Trophoblast cell (in vitro differentiated cells and primary cell): Measurements from ENCODE around the gene PIGO.

ENCODE experiments used
- DNase-seq, 2 donors: peaks; one replicate each; pipeline ENCODE4 v3.0.0-alpha.2; 2016
- H2AFZ ChIP-seq: 2 replicates; pipeline ENCODE4 v1.6.1; 2013; ENCODE audit warnings: low read length, moderate library complexity, mild to moderate bottlenecking; ENCODE audit not compliant: insufficient read depth, poor library complexity
- H2AK5ac ChIP-seq: 2 replicates; pipeline ENCODE4 v1.6.1; 2013; ENCODE audit warnings: mild to moderate bottlenecking, low read length
- H2BK120ac ChIP-seq: 2 replicates; pipeline ENCODE4 v1.6.1; 2013; ENCODE audit warnings: low read length, mild to moderate bottlenecking, moderate library complexity; ENCODE audit not compliant: insufficient read depth, poor library complexity
- H2BK12ac ChIP-seq: 2 replicates; pipeline ENCODE4 v1.6.1; 2013; ENCODE audit warnings: mild to moderate bottlenecking, low read length, moderate library complexity
- H2BK5ac ChIP-seq: 2 replicates; pipeline ENCODE4 v1.6.1; 2013; ENCODE audit warnings: low read length, low read depth, moderate library complexity, mild to moderate bottlenecking; ENCODE audit not compliant: poor library complexity
- H3K14ac ChIP-seq: 2 replicates; pipeline ENCODE4 v1.6.1; 2013; ENCODE audit warnings: mild to moderate bottlenecking, low read length
- H3K18ac ChIP-seq: 2 replicates; pipeline ENCODE4 v1.6.1; 2013; ENCODE audit warnings: mild to moderate bottlenecking, low read length
- H3K23ac ChIP-seq: 2 replicates; pipeline ENCODE4 v1.6.1; 2013; ENCODE audit warnings: low read length
- H3K27ac ChIP-seq: 2 replicates; pipeline ENCODE4 v1.5.1; 2013; ENCODE audit warnings: low read depth, mild to moderate bottlenecking, inconsistent platforms, low read length, moderate library complexity
- H3K27me3 ChIP-seq: 2 replicates; pipeline ENCODE4 v1.6.1; 2013; ENCODE audit warnings: inconsistent platforms, mild to moderate bottlenecking, low read length, moderate library complexity; ENCODE audit not compliant: insufficient read depth
- H3K36me3 ChIP-seq, 2 experiments: 1 replicate in 1 of 2; 2 replicates in 1 of 2; pipeline ENCODE4 v1.6.1; 2013; ENCODE audit warnings: low read length in 2 of 2, mild to moderate bottlenecking in 2 of 2, moderate library complexity in 1 of 2; ENCODE audit not compliant: insufficient read depth in 2 of 2, control insufficient read depth in 1 of 2
- H3K4ac ChIP-seq: 2 replicates; pipeline ENCODE4 v1.6.1; 2013; ENCODE audit warnings: low read depth, mild to moderate bottlenecking, low read length, moderate library complexity
- H3K4me1 ChIP-seq, 2 experiments: 1 replicate in 1 of 2; 2 replicates in 1 of 2; pipeline ENCODE4 v1.6.1; 2013; ENCODE audit warnings: low read length in 2 of 2, mild to moderate bottlenecking in 2 of 2, moderate library complexity in 1 of 2; ENCODE audit not compliant: insufficient read depth in 2 of 2, control insufficient read depth in 1 of 2
- H3K4me2 ChIP-seq: 2 replicates; pipeline ENCODE4 v1.6.1; 2013; ENCODE audit warnings: inconsistent platforms, mild to moderate bottlenecking, low read length, moderate library complexity
- H3K4me3 ChIP-seq: 2 replicates; pipeline ENCODE4 v1.5.1; 2013; ENCODE audit warnings: mild to moderate bottlenecking, low read depth, low read length, inconsistent platforms
- H3K79me1 ChIP-seq: one replicate; pipeline ENCODE4 v1.6.1; 2013; ENCODE audit warnings: low read length
- H3K79me2 ChIP-seq: 2 replicates; pipeline ENCODE4 v1.6.1; 2013; ENCODE audit warnings: low read length, mild to moderate bottlenecking; ENCODE audit not compliant: control insufficient read depth, insufficient read depth, poor library complexity
- H3K9ac ChIP-seq: 2 replicates; pipeline ENCODE4 v1.6.1; 2013; ENCODE audit warnings: mild to moderate bottlenecking, low read length
- H3K9me3 ChIP-seq: 2 replicates; pipeline ENCODE4 v1.6.1; 2013; ENCODE audit warnings: low read depth, mild to moderate bottlenecking, control low read depth, inconsistent platforms, low read length; ENCODE audit not compliant: insufficient read depth
- H4K12ac ChIP-seq: 2 replicates; pipeline ENCODE4 v1.6.1; 2013; ENCODE audit warnings: low read depth, mild to moderate bottlenecking, low read length, moderate library complexity
- H4K8ac ChIP-seq: 2 replicates; pipeline ENCODE4 v1.6.1; 2013; ENCODE audit warnings: low read depth, mild to moderate bottlenecking, low read length, moderate library complexity
- H4K91ac ChIP-seq: one replicate; pipeline ENCODE4 v1.6.1; 2013; ENCODE audit warnings: low read depth, mild to moderate bottlenecking, low read length, moderate library complexity
- WGBS: extraction: QIAGEN DNeasy Blood & Tissue Kit; methylation state at CpG from one replicate; pipeline ENCODE4 v1.1.7; 2013; ENCODE audit warnings: missing lambda C conversion rate; ENCODE audit not compliant: insufficient read length, insufficient coverage; ENCODE audit errors: extremely low coverage; 5-methylcytosine and 5-hydroxymethylcytosine counted together

The PIGO gene

DNA sequence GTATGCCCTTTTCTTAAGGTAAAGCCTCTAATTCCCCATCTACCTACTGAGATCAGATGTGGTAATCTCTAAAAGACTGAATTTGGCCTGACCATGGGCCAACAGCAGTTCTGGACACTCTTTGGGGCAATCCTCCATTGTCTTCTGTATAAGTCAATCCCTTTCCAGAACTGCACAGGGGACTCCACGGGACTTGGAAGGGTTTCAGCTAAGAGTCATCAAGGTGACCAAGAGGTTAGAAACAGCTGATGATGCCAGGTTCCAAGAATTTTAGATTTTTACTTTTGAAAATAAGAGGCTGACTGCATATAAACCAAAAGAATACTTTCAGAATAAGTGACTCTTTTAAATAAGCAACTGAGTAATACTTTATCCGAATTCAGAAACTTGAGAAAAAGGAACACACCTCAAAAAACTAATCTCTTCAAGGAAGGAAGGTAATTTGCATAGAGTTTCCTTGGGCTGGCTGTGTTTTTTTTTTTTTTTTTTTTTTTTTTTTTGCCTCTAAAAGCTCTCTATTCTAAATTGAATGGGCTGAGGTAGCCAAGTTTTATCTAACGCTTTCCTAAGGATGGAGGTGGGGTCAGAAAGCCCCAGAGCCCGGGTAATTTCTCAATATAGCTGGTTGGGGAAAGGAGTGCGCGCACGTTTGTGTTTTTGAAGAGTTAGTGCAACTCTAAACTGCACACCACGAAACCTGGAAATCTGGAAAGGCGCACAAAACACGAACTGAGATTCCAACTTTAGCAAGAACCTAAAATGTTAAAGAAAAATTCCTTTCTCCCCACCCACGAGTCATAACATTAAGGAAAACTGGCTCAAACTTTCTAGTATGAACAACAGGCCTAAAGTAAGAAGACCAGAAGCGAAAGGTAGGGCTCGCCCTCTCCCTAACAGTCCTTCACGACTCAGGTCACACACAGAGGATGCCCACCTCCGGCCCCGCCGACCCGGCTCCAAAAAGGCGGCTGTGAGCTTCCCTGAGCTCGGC is 25.3 kb downstream of the PIGO start:
- H4K8ac ChIP-seq = peak overlapping the region; percentile 92
- H3K36me3 ChIP-seq = peaks cover 31 to 54% of the 10 kb centered on the region in 2 experiments
- H3K4me2 ChIP-seq = peak overlapping the region; percentile 89
- no peak overlapping the region for H2AFZ ChIP-seq
- peak overlapping the region; percentile 71 for H3K18ac ChIP-seq
- peak overlapping the region; percentile 2 for H4K12ac ChIP-seq
- peak overlapping the region; percentile 98 for H3K9ac ChIP-seq
- H3K27me3 ChIP-seq = no peaks in the 10 kb centered on the region
- H3K23ac ChIP-seq = no peak overlapping the region
- H2BK12ac ChIP-seq = no peak overlapping the region
- peak overlapping the region; percentile 92 for H4K91ac ChIP-seq
- peak overlapping the region; percentile 96 for H2BK120ac ChIP-seq
- H3K4ac ChIP-seq = peak overlapping the region; percentile 98
- H3K9me3 ChIP-seq = no peaks in the 10 kb centered on the region
- H2BK5ac ChIP-seq = peak overlapping the region; percentile 96
- peak overlapping the region; percentile 98 for H3K14ac ChIP-seq
- WGBS = no CpG with 5 or more reads among the region's 20 CpGs
- peak overlapping the region; percentile 99 for H3K4me3 ChIP-seq
- H3K79me2 ChIP-seq = peaks cover 32% of the 10 kb centered on the region
- H2AK5ac ChIP-seq = peak overlapping the region; percentile 59
- DNase-seq = peak in 1 of 2 donors; percentile 39
- peak overlapping the region; percentile 100 for H3K27ac ChIP-seq
- H3K79me1 ChIP-seq = peaks cover 12% of the 10 kb centered on the region
- peaks cover 11 to 14% of the 10 kb centered on the region in 2 experiments for H3K4me1 ChIP-seq

DNA sequence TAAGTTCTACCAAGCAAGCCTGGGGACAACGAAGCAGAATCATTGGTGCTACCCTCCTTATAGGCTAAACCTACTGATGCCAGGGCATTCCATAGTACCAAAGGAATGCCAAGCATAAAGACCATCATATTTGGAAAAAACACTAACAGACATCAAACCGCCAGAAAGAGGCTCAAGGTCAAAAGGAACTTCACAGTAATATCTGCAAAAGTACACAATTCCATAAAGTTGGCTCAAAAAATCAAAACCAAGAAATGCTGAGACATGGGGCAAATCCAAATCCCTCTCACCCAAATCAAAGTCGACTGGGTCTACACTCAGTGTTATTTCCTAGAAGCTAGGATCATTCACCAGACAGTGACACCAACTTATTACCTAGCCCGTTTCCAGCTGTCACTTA is 27.4 kb downstream of the PIGO start:
- H3K4me1 ChIP-seq = peaks cover 11 to 14% of the 10 kb centered on the region in 2 experiments
- H4K12ac ChIP-seq = no peak overlapping the region
- no CpG with 5 or more reads among the region's 4 CpGs for WGBS
- peaks cover 12% of the 10 kb centered on the region for H3K79me1 ChIP-seq
- no peak overlapping the region for H4K91ac ChIP-seq
- H2BK12ac ChIP-seq = no peak overlapping the region
- no peak overlapping the region for H4K8ac ChIP-seq
- H2AFZ ChIP-seq = no peak overlapping the region
- H3K79me2 ChIP-seq = peaks cover 32% of the 10 kb centered on the region
- no peak for DNase-seq
- H3K14ac ChIP-seq = no peak overlapping the region
- peaks cover 33 to 54% of the 10 kb centered on the region in 2 experiments for H3K36me3 ChIP-seq
- no peak overlapping the region for H3K18ac ChIP-seq
- peak overlapping the region; percentile 14 for H3K4me2 ChIP-seq
- H2BK5ac ChIP-seq = no peak overlapping the region
- H3K9me3 ChIP-seq = no peaks in the 10 kb centered on the region
- peak overlapping the region; percentile 96 for H3K4ac ChIP-seq
- H2AK5ac ChIP-seq = no peak overlapping the region
- H3K9ac ChIP-seq = no peak overlapping the region
- H3K27ac ChIP-seq = no peak overlapping the region
- no peak overlapping the region for H2BK120ac ChIP-seq
- H3K27me3 ChIP-seq = no peaks in the 10 kb centered on the region
- H3K4me3 ChIP-seq = no peak overlapping the region
- H3K23ac ChIP-seq = peak overlapping the region; percentile 63

DNA sequence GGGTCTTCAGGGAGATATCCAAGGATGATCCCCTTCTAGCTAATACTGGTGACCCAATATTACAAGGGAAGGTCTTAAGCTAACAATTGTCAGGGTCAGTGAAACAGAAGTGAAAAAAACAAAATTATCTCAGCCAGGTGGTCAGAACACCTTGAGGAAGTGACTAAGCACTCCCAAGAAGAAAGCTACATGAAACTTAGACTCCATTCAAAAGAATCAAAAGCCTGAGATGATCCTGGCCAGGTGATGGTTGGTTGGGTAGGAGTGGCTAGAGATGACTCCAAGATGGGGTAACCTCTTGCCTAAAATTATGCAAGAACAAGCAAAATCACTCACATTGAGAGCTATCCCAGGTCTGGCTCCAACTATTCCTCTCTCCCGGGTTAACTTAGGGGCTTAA is 29.3 kb downstream of the PIGO start:
- peaks cover 39 to 66% of the 10 kb centered on the region in 2 experiments for H3K36me3 ChIP-seq
- H3K4me2 ChIP-seq = no peak overlapping the region
- peaks cover 6% of the 10 kb centered on the region for H3K79me1 ChIP-seq
- WGBS = no CpG with 5 or more reads among the region's 1 CpG
- no peak overlapping the region for H4K12ac ChIP-seq
- no peak overlapping the region for H3K18ac ChIP-seq
- H2AFZ ChIP-seq = no peak overlapping the region
- no peak overlapping the region for H4K8ac ChIP-seq
- no peak overlapping the region for H3K14ac ChIP-seq
- no peak overlapping the region for H4K91ac ChIP-seq
- H3K23ac ChIP-seq = no peak overlapping the region
- no peak overlapping the region for H3K4me3 ChIP-seq
- peaks cover 27% of the 10 kb centered on the region for H3K79me2 ChIP-seq
- H3K27ac ChIP-seq = no peak overlapping the region
- no peak overlapping the region for H3K9ac ChIP-seq
- peak overlapping the region; percentile 2 for H3K4ac ChIP-seq
- H3K9me3 ChIP-seq = no peaks in the 10 kb centered on the region
- no peaks in the 10 kb centered on the region for H3K27me3 ChIP-seq
- H2BK12ac ChIP-seq = no peak overlapping the region
- H2AK5ac ChIP-seq = no peak overlapping the region
- H3K4me1 ChIP-seq = peaks cover 9 to 11% of the 10 kb centered on the region in 2 experiments
- H2BK120ac ChIP-seq = no peak overlapping the region
- no peak for DNase-seq
- no peak overlapping the region for H2BK5ac ChIP-seq

DNA sequence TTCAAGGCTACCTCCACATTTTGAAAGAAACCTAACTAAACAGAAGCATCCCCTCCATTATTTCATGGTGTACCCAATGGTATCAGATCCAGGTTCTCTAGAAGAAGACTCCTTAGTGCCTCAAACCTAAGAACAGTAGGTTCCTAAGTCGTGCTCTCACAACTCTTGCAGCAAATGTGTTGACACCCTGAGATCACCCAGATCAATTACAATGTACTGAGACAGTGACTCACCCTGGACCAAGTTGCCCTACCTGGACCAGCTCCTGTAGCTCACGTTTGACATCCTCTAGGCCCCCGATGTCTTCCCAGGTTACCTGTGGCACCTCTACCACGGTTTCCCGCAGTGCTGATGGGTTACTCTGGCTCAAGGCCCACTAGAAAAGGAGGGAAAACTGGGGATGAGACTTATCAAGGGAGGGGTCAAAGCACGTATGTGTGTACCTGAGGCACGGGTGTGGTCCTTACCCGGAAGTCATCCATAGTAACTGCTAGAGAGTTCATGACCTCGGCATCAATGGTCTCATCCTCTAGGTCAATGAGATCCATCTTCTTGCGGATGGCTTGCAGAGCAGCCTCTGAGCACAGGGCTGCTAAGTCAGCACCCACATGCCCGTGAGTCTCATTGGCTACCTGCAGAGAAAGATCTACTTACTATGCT is 35.7 kb downstream of the PIGO start:
- Histone ChIP-seq H2AK5ac (no peak overlapping the region), H3K4me1 (no peaks in the 10 kb centered on the region), H4K8ac (no peak overlapping the region), H2AFZ (no peak overlapping the region), H3K18ac (no peak overlapping the region), H3K27ac (no peak overlapping the region), H3K4me2 (no peak overlapping the region), H3K4me3 (peak overlapping the region; percentile 10), H3K27me3 (no peaks in the 10 kb centered on the region), H4K91ac (no peak overlapping the region), H3K14ac (no peak overlapping the region), H3K23ac (no peak overlapping the region), H3K79me1 (no peaks in the 10 kb centered on the region), H3K4ac (no peak overlapping the region), H3K9me3 (peaks cover 3% of the 10 kb centered on the region), H3K9ac (no peak overlapping the region), H2BK120ac (no peak overlapping the region), H2BK5ac (no peak overlapping the region), H3K79me2 (no peaks in the 10 kb centered on the region), H3K36me3 (peaks cover 67 to 91% of the 10 kb centered on the region in 2 experiments), H2BK12ac (no peak overlapping the region), H4K12ac (no peak overlapping the region)
- WGBS = no CpG with 5 or more reads among the region's 11 CpGs
- DNase-seq = no peak
